GM21717 (cell line): ENCODE measurements around the gene FNDC8.
"Not testable (repeated sequence)": the region's sequence is repeated elsewhere in the genome, so short reads cannot be mapped to it uniquely, and the experiment has no call there.

ENCODE experiments used
- ATAC-seq: cut with Tn5 transposase; IDR thresholded peaks from one replicate; pipeline ENCODE4 v1.9.1; 2021; ENCODE audit warnings: mild to moderate bottlenecking, moderate library complexity; ENCODE audit not compliant: unreplicated experiment

The FNDC8 gene

DNA sequence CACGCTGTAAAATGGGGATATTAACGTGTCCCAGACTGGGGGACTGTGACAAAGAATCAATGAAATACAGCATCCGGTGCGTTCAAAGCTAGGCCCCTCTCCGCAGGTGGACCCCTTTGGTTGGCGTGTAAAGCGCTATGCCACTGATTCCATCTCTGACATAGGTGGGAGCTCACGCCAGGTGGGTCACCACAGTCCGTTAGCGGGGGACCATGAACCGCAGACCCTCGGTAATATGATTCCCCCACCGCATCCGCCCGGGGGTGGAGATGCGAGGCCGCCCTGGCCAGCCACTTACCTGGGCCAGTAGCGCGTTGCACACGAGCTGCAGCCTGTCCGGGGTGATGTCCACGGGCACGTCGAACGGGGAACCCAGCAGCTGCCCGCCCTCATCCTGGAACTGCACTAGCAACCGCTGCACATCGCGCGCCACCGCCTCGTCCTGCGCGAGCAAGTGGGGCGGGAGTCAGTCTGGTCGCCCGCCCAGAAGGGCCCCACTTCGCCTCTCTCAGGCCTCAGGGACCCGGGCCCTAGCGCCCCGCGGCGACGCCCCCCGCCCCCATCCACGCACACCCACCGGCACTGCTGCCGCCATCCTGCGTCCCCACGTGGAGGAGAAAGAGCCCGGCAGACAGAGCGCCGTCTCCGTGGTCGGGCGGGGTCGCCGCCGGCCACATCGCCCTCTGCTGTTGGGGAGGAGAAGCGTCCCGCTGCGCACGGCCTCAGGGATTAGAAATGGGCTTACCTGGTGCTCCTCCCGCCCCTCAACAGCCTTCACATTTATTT, 20.5 kb downstream of the FNDC8 start, which contains the start of gene NLE1:
Gene NLE1 (minus strand): TSS at position 623 of the 786 bp plus-strand sequence. CDS start 28 bp downstream, at position 595.
- ATAC-seq = peak; percentile 82

GRCh38 chr17:35142467-35142796, 21.0 kb downstream of the FNDC8 start:
- no peak for ATAC-seq

DNA sequence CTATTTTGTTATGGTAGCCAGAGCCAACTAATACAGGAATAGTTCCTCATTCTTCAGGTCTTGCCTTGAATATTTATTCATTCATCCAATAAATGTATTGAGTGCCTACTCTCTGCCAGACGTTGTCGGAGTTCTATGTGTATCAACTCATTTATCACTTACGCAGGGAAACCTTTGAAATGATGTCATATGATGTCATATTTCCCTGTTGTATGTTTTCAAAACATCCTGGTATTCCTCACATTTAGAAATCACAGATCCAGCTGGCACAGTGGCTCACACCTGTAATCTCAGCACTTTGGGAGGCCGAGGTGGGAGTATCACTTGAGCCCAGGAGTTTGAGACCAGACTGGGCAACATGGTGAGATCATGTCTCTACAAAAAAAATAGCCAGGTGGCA, 23.4 kb downstream of the FNDC8 start:
- ATAC-seq = no peak

GRCh38 chr17:35146214-35146833, 24.9 kb downstream of the FNDC8 start:
- ATAC-seq = no peak

DNA sequence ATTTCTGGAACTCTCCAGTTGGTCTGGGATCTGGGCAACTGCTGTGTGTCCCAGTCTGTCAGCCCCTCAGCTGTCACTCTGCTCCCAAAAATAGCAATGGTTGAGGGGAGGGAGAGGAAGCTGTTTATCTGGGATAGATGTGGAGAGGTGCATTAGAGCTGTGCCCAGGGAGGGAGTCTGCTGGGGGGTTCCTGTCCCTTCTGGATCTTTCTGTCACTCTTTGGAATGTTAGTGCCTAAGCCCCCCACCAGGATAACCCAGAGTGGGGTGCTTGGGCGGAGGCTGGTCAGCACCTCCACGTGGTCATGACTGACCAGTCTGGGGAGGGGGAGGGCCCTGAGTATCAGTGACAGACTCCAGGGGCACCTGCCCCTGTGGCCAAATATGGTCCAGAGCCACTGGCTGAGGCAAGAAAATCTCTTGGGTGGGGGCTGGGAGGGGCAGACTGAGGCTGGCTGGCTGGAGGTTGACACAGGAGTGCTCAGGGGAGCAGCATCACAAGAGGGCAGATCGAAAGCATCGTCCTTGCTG, 26.0 kb downstream of the FNDC8 start, which contains the start of gene UNC45B:
Gene UNC45B (plus strand): TSS at position 443 of the 531 bp plus-strand sequence. CDS start 447 bp downstream, outside the sequence.
- no peak for ATAC-seq

- no peak for ATAC-seq
Observed at GRCh38 chr17:35148144-35148543, 26.7 kb downstream of the FNDC8 start.

GRCh38 chr17:35149941-35150340, 28.5 kb downstream of the FNDC8 start:
- no peak for ATAC-seq

GRCh38 chr17:35151080-35151479, 29.7 kb downstream of the FNDC8 start:
- not testable (repeated sequence) for ATAC-seq

- no peak for ATAC-seq
Observed at GRCh38 chr17:35152421-35153140, 31.2 kb downstream of the FNDC8 start.

- ATAC-seq = no peak
Observed at GRCh38 chr17:35154196-35155165, 33.1 kb downstream of the FNDC8 start.

DNA sequence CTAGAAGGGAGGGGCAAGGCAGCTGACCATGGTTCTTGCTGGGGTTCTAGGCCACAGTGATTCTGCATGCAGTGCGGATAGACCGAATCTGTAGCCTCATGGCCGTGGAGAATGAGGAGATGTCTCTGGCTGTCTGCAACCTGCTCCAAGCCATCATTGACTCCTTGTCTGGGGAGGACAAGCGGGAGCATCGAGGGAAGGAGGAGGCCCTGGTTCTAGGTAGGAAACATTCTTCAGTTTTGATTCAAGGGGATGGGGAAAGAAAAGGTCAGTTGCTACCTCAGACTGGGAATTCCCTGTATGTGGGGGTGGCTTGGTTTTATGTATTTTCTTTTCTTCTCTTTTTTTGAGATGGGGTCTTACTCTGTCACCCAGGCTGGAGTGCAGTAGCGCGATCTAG, 33.8 kb downstream of the FNDC8 start:
- ATAC-seq = no peak

GRCh38 chr17:35159940-35160339, 38.5 kb downstream of the FNDC8 start:
- ATAC-seq = no peak

DNA sequence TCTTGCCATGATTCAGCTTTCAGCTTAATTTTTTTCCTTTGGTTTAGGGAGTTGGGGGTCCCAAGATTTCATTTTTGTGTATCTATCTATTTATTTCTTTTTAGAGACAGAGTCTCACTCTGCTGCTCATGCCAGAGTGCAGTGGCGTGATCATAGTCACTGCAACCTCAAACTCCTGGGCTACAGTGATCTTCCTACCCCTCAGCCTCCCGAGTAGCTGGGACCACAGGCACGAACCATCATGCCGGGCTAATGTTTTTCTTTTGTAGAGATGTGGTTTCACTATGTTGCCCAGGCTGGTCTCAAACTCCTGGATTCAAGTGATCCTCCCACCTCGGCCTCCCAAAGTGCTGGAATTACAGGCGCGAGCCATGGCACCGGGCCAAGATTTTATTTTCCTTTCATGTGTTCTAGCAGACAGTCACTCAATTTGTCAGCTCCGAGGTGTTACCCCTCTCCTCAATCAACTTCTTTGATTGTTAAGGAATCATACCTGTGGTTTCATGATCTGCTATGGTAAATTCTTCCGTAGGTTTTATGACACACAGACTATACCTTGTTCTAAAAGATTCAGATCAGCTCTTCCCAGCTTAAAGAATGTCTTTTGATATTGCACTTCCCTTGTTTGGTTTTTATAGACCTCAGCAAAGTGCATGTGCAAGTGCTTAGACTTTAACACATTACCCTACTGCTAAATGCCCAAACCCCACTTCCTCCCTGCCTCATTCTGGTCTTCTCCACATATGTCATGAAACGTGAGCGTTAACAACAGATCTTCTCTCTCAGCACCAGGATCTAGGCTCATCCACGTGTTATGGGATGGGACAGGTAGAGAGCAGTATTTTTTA, 39.2 kb downstream of the FNDC8 start:
- no peak for ATAC-seq

DNA sequence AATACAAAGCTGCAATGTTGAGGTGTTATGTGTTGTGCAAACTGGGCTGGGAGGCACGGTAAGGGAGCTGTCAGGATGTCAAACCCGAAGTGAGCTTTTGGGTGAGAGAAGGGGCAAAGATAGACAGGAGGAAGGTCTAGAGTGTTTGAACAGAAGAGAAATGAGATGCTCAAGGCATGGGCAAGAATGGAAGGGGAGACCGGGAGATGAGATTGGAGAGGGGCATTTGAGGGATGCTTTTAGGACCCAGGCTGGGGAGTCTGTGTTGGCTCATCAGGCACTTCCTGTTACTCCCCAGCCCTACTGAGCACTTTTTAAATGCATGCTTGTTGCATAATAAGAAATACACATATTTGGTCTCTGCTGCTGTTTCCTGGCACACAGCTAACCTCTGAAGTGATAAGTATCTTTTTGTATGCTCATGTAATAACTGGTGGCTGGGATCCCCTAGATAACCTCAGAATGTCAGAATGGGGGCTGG, 39.9 kb downstream of the FNDC8 start:
- no peak for ATAC-seq

- ATAC-seq = no peak
Observed at GRCh38 chr17:35162755-35163154, 41.3 kb downstream of the FNDC8 start.

GRCh38 chr17:35163886-35164285, 42.5 kb downstream of the FNDC8 start:
- no peak for ATAC-seq

DNA sequence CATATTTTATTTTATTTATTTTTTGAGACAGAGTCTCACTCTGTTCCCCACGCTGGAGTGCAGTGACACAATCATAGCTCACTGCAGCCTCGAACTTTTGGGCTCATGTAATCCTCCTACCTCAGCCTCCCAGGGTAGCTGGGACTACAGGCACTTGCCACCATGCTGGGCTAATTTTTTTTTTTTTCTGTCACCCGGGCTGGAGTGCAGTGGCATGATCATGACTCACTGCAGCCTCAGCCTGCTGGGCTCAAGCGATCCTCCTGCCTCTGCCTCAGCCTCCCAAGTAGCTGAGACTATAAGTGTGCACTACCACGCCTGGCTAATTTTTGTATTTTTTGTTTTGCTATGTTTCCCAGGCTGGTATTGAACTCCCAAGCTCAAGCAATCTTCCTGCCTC, 43.3 kb downstream of the FNDC8 start:
- no peak for ATAC-seq

- ATAC-seq = no peak
Observed at GRCh38 chr17:35166526-35166925, 45.1 kb downstream of the FNDC8 start.

- ATAC-seq = no peak
Observed at GRCh38 chr17:35167046-35167445, 45.6 kb downstream of the FNDC8 start.
